ENCODE data around the gene KCNJ9.

GRCh38 chr1:160094806-160095205 lies 13.5 kb downstream of the KCNJ9 start:
- TF ChIP-seq CTCF (IDR thresholded peaks at IDR 0.05) (no peak), POLR2A (IDR thresholded peaks at IDR 0.05) (no peak)

All from right lobe of liver (tissue), 4 donors.